ENCODE data around the gene CD40. TPM values are rescaled to one million over a fixed set of nuclear protein-coding genes. Genes with fewer than 3 reads are reported as not detected.

Gene CD40
- total RNA-seq, 5 donors from 2014 or later (not counting 1 experiment from before 2014, with no cell fraction given), result 1.5 to 9.6 (median 5.9) TPM

- no peak overlapping the region for H3K4me3 Mint-ChIP-seq
- Histone ChIP-seq H3K9me3 (no peaks in the 10 kb centered on the region), H3K36me3 (ENCODE audit: control insufficient read depth in 2 of 2, extremely low read depth in 1 of 2, insufficient read depth in 1 of 2, low read length in 1 of 2) (no peaks in the 10 kb centered on the region), H3K4me1 (ENCODE audit: control insufficient read depth in 1 of 2, extremely low read depth in 1 of 2, insufficient read depth in 2 of 2, low read length in 2 of 2) (no peaks in the 10 kb centered on the region), H3K27ac (ENCODE audit: low read length) (no peak overlapping the region), H3K4me3 (ENCODE audit: control insufficient read depth in 1 of 2, extremely low read depth in 1 of 2, low read length in 1 of 2) (no peak overlapping the region), H3K27me3 (replicated peaks in 1 of 2; ENCODE audit: control insufficient read depth in 2 of 2, extremely low read depth in 1 of 2, insufficient read depth in 2 of 2, low read length in 1 of 2) (peaks cover 8 to 42% of the 10 kb centered on the region in 2 experiments)
- peaks cover 0 to 3% (median 0%) of the 10 kb centered on the region in 3 donors for H3K9me3 Mint-ChIP-seq
- peaks cover 0 to 3% (median 0%) of the 10 kb centered on the region in 3 donors for H3K4me1 Mint-ChIP-seq
- ChIA-PET CTCF (no interaction called here), POLR2A (interaction anchor here in 1 of 2 donors (0.5 kb wide), 1 partner anchor 186 kb away, joined by 5 read pairs; no protein-coding TSS in a partner anchor)
- 77% methylated on average over 4 of the region's 5 CpGs for WGBS (ENCODE audit: insufficient coverage)
- peaks cover 44 to 58% of the 10 kb centered on the region in 2 donors for H3K27me3 Mint-ChIP-seq
- ATAC-seq (replicated peaks in 1 of 4) (no peak), DNase-seq (no peak)
- H3K36me3 Mint-ChIP-seq, result no peaks in the 10 kb centered on the region
- no peak overlapping the region for H3K27ac Mint-ChIP-seq
Measured at GRCh38 chr20:46100988-46101387, 17.1 kb upstream of the CD40 start.

GRCh38 chr20:46101957-46102356 is 16.2 kb upstream of the CD40 start:
- no peaks in the 10 kb centered on the region for H3K9me3 ChIP-seq
- Mint-ChIP-seq H3K27me3 (peaks cover 46 to 62% of the 10 kb centered on the region in 2 donors), H3K9me3 (peaks cover 0 to 3% (median 0%) of the 10 kb centered on the region in 3 donors), H3K27ac (no peak overlapping the region), H3K4me3 (no peak overlapping the region), H3K36me3 (no peaks in the 10 kb centered on the region), H3K4me1 (peaks cover 0 to 3% (median 0%) of the 10 kb centered on the region in 3 donors)
- no peaks in the 10 kb centered on the region for H3K36me3 ChIP-seq (ENCODE audit: control insufficient read depth in 2 of 2, extremely low read depth in 1 of 2, insufficient read depth in 1 of 2, low read length in 1 of 2)
- H3K27ac ChIP-seq (ENCODE audit: low read length), result no peak overlapping the region
- CTCF ChIA-PET, result interaction anchor here in 1 of 2 donors (0.6 kb wide), 1 partner anchor 652 kb away, joined by 3 read pairs; no protein-coding TSS in a partner anchor
- WGBS (ENCODE audit: insufficient coverage), result no CpG with 5 or more reads among the region's 3 CpGs
- ATAC-seq (replicated peaks in 1 of 4) (no peak), DNase-seq (no peak)
- no peak overlapping the region for H3K4me3 ChIP-seq (ENCODE audit: control insufficient read depth in 1 of 2, extremely low read depth in 1 of 2, low read length in 1 of 2)
- peaks cover 9 to 42% of the 10 kb centered on the region in 2 experiments for H3K27me3 ChIP-seq (replicated peaks in 1 of 2; ENCODE audit: control insufficient read depth in 2 of 2, extremely low read depth in 1 of 2, insufficient read depth in 2 of 2, low read length in 1 of 2)
- POLR2A ChIA-PET, result interaction anchor here in 1 of 2 donors (0.7 kb wide), 1 partner anchor 138 kb away, joined by 3 read pairs; no protein-coding TSS in a partner anchor
- no peaks in the 10 kb centered on the region for H3K4me1 ChIP-seq (ENCODE audit: control insufficient read depth in 1 of 2, extremely low read depth in 1 of 2, insufficient read depth in 2 of 2, low read length in 2 of 2)

DNA sequence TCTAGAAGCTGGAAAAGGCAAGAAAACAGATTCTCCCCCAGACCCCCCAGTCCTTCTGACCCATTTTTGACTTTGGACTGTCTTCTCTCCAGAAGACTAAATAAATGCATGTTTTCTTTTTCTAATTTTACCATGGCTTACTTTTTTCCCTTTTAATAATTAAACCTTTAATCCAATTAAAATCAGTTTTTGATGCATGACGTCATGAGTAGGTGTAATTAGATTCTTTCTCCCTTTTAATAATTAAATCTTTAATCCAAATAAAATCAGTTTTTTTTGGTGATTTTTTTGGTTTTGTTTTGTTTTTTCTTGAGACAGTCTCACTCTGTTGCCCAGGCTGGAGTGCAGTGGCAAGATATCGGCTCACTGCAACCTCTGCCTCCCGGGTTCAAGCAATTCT is 15.2 kb upstream of the CD40 start:
- ChIA-PET POLR2A (no interaction called here), CTCF (no interaction called here)
- H3K4me1 Mint-ChIP-seq, result peaks cover 0 to 3% (median 0%) of the 10 kb centered on the region in 3 donors
- WGBS (ENCODE audit: insufficient coverage), result no CpG with 5 or more reads among the region's 3 CpGs
- no peak overlapping the region for H3K4me3 Mint-ChIP-seq
- no peak overlapping the region for H3K27ac ChIP-seq (ENCODE audit: low read length)
- peaks cover 0 to 3% (median 0%) of the 10 kb centered on the region in 3 donors for H3K9me3 Mint-ChIP-seq
- no peaks in the 10 kb centered on the region for H3K36me3 Mint-ChIP-seq
- H3K27ac Mint-ChIP-seq, result no peak overlapping the region
- H3K4me3 ChIP-seq (ENCODE audit: control insufficient read depth in 1 of 2, extremely low read depth in 1 of 2, low read length in 1 of 2), result no peak overlapping the region
- DNase-seq, result no peak
- no peaks in the 10 kb centered on the region for H3K36me3 ChIP-seq (ENCODE audit: control insufficient read depth in 2 of 2, extremely low read depth in 1 of 2, insufficient read depth in 1 of 2, low read length in 1 of 2)
- no peak for ATAC-seq (replicated peaks in 1 of 4)
- no peaks in the 10 kb centered on the region for H3K4me1 ChIP-seq (ENCODE audit: control insufficient read depth in 1 of 2, extremely low read depth in 1 of 2, insufficient read depth in 2 of 2, low read length in 2 of 2)
- H3K9me3 ChIP-seq, result no peaks in the 10 kb centered on the region
- H3K27me3 ChIP-seq (replicated peaks in 1 of 2; ENCODE audit: control insufficient read depth in 2 of 2, extremely low read depth in 1 of 2, insufficient read depth in 2 of 2, low read length in 1 of 2), result peaks cover 9 to 39% of the 10 kb centered on the region in 2 experiments
- H3K27me3 Mint-ChIP-seq, result peaks cover 51 to 65% of the 10 kb centered on the region in 2 donors

GRCh38 chr20:46104262-46104661 is 13.9 kb upstream of the CD40 start:
- WGBS (ENCODE audit: insufficient coverage), result 63% methylated on average over 3 of the region's 3 CpGs
- H3K27me3 Mint-ChIP-seq, result peaks cover 49 to 64% of the 10 kb centered on the region in 2 donors
- CTCF ChIA-PET, result no interaction called here

GRCh38 chr20:46107061-46107460 is 11.1 kb upstream of the CD40 start:
- no peak overlapping the region for H3K27ac ChIP-seq (ENCODE audit: low read length)
- WGBS (ENCODE audit: insufficient coverage), result 79% methylated on average over 2 of the region's 6 CpGs
- no peak overlapping the region for H3K4me3 Mint-ChIP-seq
- no peaks in the 10 kb centered on the region for H3K9me3 ChIP-seq
- H3K4me1 ChIP-seq (ENCODE audit: control insufficient read depth in 1 of 2, extremely low read depth in 1 of 2, insufficient read depth in 2 of 2, low read length in 2 of 2), result no peaks in the 10 kb centered on the region
- H3K4me1 Mint-ChIP-seq, result peaks cover 0 to 8% (median 0%) of the 10 kb centered on the region in 3 donors
- CTCF ChIA-PET, result no interaction called here
- H3K27me3 Mint-ChIP-seq, result peaks cover 49 to 59% of the 10 kb centered on the region in 2 donors
- H3K36me3 ChIP-seq (ENCODE audit: control insufficient read depth in 2 of 2, extremely low read depth in 1 of 2, insufficient read depth in 1 of 2, low read length in 1 of 2), result no peaks in the 10 kb centered on the region
- peaks cover 0 to 3% (median 0%) of the 10 kb centered on the region in 3 donors for H3K9me3 Mint-ChIP-seq
- H3K36me3 Mint-ChIP-seq, result no peaks in the 10 kb centered on the region
- POLR2A ChIA-PET, result interaction anchor here in 1 of 2 donors (0.7 kb wide), 1 partner anchor 235 kb away, joined by 7 read pairs; no protein-coding TSS in a partner anchor
- H3K27me3 ChIP-seq (replicated peaks in 1 of 2; ENCODE audit: control insufficient read depth in 2 of 2, extremely low read depth in 1 of 2, insufficient read depth in 2 of 2, low read length in 1 of 2), result peaks cover 7 to 23% of the 10 kb centered on the region in 2 experiments
- H3K27ac Mint-ChIP-seq, result no peak overlapping the region
- H3K4me3 ChIP-seq (ENCODE audit: control insufficient read depth in 1 of 2, extremely low read depth in 1 of 2, low read length in 1 of 2), result no peak overlapping the region
- no peak for DNase-seq
- no peak for ATAC-seq (replicated peaks in 1 of 4)

More at GRCh38 chr20:46104262-46104661, 13.9 kb upstream of the CD40 start:
- Histone ChIP-seq H3K9me3 (no peaks in the 10 kb centered on the region), H3K27me3 (replicated peaks in 1 of 2; ENCODE audit: control insufficient read depth in 2 of 2, extremely low read depth in 1 of 2, insufficient read depth in 2 of 2, low read length in 1 of 2) (peaks cover 6 to 43% of the 10 kb centered on the region in 2 experiments), H3K4me3 (ENCODE audit: control insufficient read depth in 1 of 2, extremely low read depth in 1 of 2, low read length in 1 of 2) (no peak overlapping the region), H3K27ac (ENCODE audit: low read length) (no peak overlapping the region), H3K4me1 (ENCODE audit: control insufficient read depth in 1 of 2, extremely low read depth in 1 of 2, insufficient read depth in 2 of 2, low read length in 2 of 2) (no peaks in the 10 kb centered on the region), H3K36me3 (ENCODE audit: control insufficient read depth in 2 of 2, extremely low read depth in 1 of 2, insufficient read depth in 1 of 2, low read length in 1 of 2) (no peaks in the 10 kb centered on the region)
- DNase-seq (no peak), ATAC-seq (replicated peaks in 1 of 4) (no peak)
- no peak overlapping the region for H3K27ac Mint-ChIP-seq
- H3K4me3 Mint-ChIP-seq, result no peak overlapping the region
- H3K36me3 Mint-ChIP-seq, result no peaks in the 10 kb centered on the region
- H3K9me3 Mint-ChIP-seq, result peaks cover 0 to 3% (median 0%) of the 10 kb centered on the region in 3 donors
- peaks cover 0 to 6% (median 0%) of the 10 kb centered on the region in 3 donors for H3K4me1 Mint-ChIP-seq
- POLR2A ChIA-PET, result no interaction called here

DNA sequence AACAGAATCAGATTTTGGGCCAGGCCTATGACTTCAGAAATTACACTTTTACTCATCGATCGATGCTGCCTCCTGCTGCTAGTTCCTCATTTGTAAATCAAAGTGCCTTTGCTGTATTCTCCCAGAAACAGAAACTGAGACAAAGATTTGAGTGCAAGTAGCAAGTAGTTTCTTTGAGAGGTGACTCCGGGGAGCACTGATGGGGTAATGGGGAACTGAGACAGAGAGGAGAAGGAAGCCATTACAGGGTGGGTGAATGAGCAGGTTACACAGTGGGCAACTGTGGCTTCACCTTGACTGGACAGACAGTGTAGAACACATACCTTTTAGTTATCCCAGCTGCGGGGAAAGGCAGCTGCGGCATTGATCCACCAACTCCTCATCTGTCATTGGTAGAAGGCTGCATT is 9.7 kb upstream of the CD40 start:
- no peaks in the 10 kb centered on the region for H3K9me3 Mint-ChIP-seq
- Histone ChIP-seq H3K4me3 (ENCODE audit: control insufficient read depth in 1 of 2, extremely low read depth in 1 of 2, low read length in 1 of 2) (no peak overlapping the region), H3K27ac (ENCODE audit: low read length) (no peak overlapping the region), H3K27me3 (replicated peaks in 1 of 2; ENCODE audit: control insufficient read depth in 2 of 2, extremely low read depth in 1 of 2, insufficient read depth in 2 of 2, low read length in 1 of 2) (peaks cover 7 to 25% of the 10 kb centered on the region in 2 experiments), H3K36me3 (ENCODE audit: control insufficient read depth in 2 of 2, extremely low read depth in 1 of 2, insufficient read depth in 1 of 2, low read length in 1 of 2) (no peaks in the 10 kb centered on the region), H3K9me3 (no peaks in the 10 kb centered on the region), H3K4me1 (ENCODE audit: control insufficient read depth in 1 of 2, extremely low read depth in 1 of 2, insufficient read depth in 2 of 2, low read length in 2 of 2) (no peaks in the 10 kb centered on the region)
- peaks cover 0 to 8% (median 0%) of the 10 kb centered on the region in 3 donors for H3K4me1 Mint-ChIP-seq
- no peak overlapping the region for H3K27ac Mint-ChIP-seq
- ChIA-PET CTCF (no interaction called here), POLR2A (no interaction called here)
- DNase-seq, result no peak
- WGBS (ENCODE audit: insufficient coverage), result 61% methylated on average over 2 of the region's 5 CpGs
- H3K36me3 Mint-ChIP-seq, result no peaks in the 10 kb centered on the region
- ATAC-seq (replicated peaks in 1 of 4), result no peak
- no peak overlapping the region for H3K4me3 Mint-ChIP-seq
- H3K27me3 Mint-ChIP-seq, result peaks cover 38 to 53% of the 10 kb centered on the region in 2 donors
